Endothelial cell of umbilical vein (primary cell): Measurements from ENCODE around the gene SLC9A3. TPM values are rescaled to one million over a fixed set of nuclear protein-coding genes. Genes with fewer than 3 reads are reported as not detected.

ENCODE experiments used
- BruUV-seq: library from RNA; stranded (reverse); fragments of 400-500 nt; replicated peaks from 2 replicates; lab custom pipeline; 2021; lab: Mats Ljungman, UMichigan
- CTCF ChIA-PET: fragments of 300-600, 350-600 bp; sonication (Branson Sonifier 250); formaldehyde crosslinking; loops from one replicate; lab custom pipeline; 2021; ENCODE audit warnings: antibody characterized with exemption, inconsistent platforms; lab: Charles Lee
- POLR2A ChIA-PET: fragments of 300-600, 350-600 bp; sonication (Branson Sonifier 250); formaldehyde crosslinking; loops from one replicate; lab custom pipeline; 2021; ENCODE audit warnings: antibody characterized with exemption, inconsistent platforms; lab: Charles Lee
- DNase-seq: peaks from one replicate; pipeline ENCODE4 v3.0.0-alpha.2; 2011; ENCODE audit warnings: low read depth, low spot score
- FAIRE-seq: peaks from 2 replicates; lab custom pipeline; 2011; peaks lifted over from hg19 to GRCh38; lab: Jason Lieb, UNC
- H2AFZ ChIP-seq: 2 replicates; pipeline ENCODE4 v1.6.0; 2012; ENCODE audit warnings: low read depth, low read length, control low read depth, inconsistent platforms
- H3K27ac ChIP-seq: 2 replicates; pipeline ENCODE4 v1.5.1; 2011; ENCODE audit warnings: low read depth, mild to moderate bottlenecking, control low read depth, low read length, moderate library complexity; ENCODE audit not compliant: insufficient read depth
- H3K27me3 ChIP-seq, 2 experiments: 2 replicates each; pipeline versions ENCODE4 v1.6.0 to v1.6.1; 2011; ENCODE audit warnings: low read length in 2 of 2, mixed read lengths in 1 of 2; ENCODE audit not compliant: control insufficient read depth in 2 of 2, insufficient read depth in 2 of 2
- H3K36me3 ChIP-seq, 2 experiments: 2 replicates in 1 of 2; 3 replicates in 1 of 2; pipeline ENCODE4 v1.5.1; 2011; ENCODE audit warnings: low read length in 2 of 2, mild to moderate bottlenecking in 1 of 2, moderate library complexity in 1 of 2; ENCODE audit not compliant: control insufficient read depth in 2 of 2, insufficient read depth in 2 of 2; ENCODE audit errors: extremely low read depth in 1 of 2
- H3K4me1 ChIP-seq: 3 replicates; pipeline ENCODE4 v1.5.1; 2011; ENCODE audit warnings: mild to moderate bottlenecking, low read length; ENCODE audit not compliant: control insufficient read depth, insufficient read depth; ENCODE audit errors: extremely low read depth
- H3K4me2 ChIP-seq: 2 replicates; pipeline ENCODE4 v1.6.1; 2011; ENCODE audit warnings: low read length, control low read depth, mixed read lengths; ENCODE audit not compliant: insufficient read depth
- H3K4me3 ChIP-seq, 3 experiments: fragments of 200-600 bp in 1 of 3; sonication (generic), shearing (Covaris generic) in 1 of 3; replicated peaks in 1 of 3; 2 replicates each; pipeline ENCODE4 v1.5.1; 2011 to 2016; ENCODE audit warnings: control low read depth in 3 of 3, low read length in 3 of 3, mild to moderate bottlenecking in 2 of 3, inconsistent platforms in 1 of 3, low read depth in 1 of 3, moderate library complexity in 1 of 3; ENCODE audit not compliant: insufficient read depth in 1 of 3
- H3K79me2 ChIP-seq: 2 replicates; pipeline ENCODE4 v1.6.0; 2012; ENCODE audit warnings: low read length, inconsistent platforms; ENCODE audit not compliant: control insufficient read depth, insufficient read depth
- H3K9ac ChIP-seq: replicated peaks from 2 replicates; pipeline ENCODE3; 2011; ENCODE audit warnings: low read length, control low read depth; ENCODE audit not compliant: insufficient read depth; ENCODE audit errors: extremely low read depth
- H3K9me1 ChIP-seq: replicated peaks from 3 replicates; pipeline ENCODE4 v1.6.0; 2011; ENCODE audit warnings: mild to moderate bottlenecking, low read length; ENCODE audit not compliant: control insufficient read depth, insufficient read depth; ENCODE audit errors: extremely low read depth
- H3K9me3 ChIP-seq: replicated peaks from 2 replicates; pipeline ENCODE4 v1.5.1; 2012; ENCODE audit warnings: low read length, inconsistent platforms; ENCODE audit not compliant: control insufficient read depth, insufficient read depth
- H4K20me1 ChIP-seq: replicated peaks from 2 replicates; pipeline ENCODE3; 2011; ENCODE audit warnings: mild to moderate bottlenecking, low read length; ENCODE audit not compliant: control insufficient read depth, insufficient read depth; ENCODE audit errors: extremely low read depth
- EZH2 ChIP-seq: IDR thresholded peaks from 2 replicates; pipeline ENCODE4 v1.6.1; 2012; ENCODE audit warnings: borderline replicate concordance, low read depth, mild to moderate bottlenecking, moderate library complexity, low read length, inconsistent platforms; ENCODE audit not compliant: severe bottlenecking
- FOS ChIP-seq: IDR thresholded peaks from 2 replicates; pipeline ENCODE4 v1.6.1; 2011; ENCODE audit warnings: mild to moderate bottlenecking, low read length, moderate library complexity, borderline replicate concordance; ENCODE audit not compliant: insufficient read depth
- GATA2 ChIP-seq: IDR thresholded peaks from 2 replicates; pipeline ENCODE4 v1.7.0; 2011; ENCODE audit warnings: low read depth, mild to moderate bottlenecking, moderate library complexity, mixed read lengths, low read length; ENCODE audit not compliant: insufficient read length, insufficient read depth
- JUN ChIP-seq: IDR thresholded peaks from 2 replicates; pipeline ENCODE4 v1.6.1; 2011; ENCODE audit warnings: borderline replicate concordance, low read depth; ENCODE audit not compliant: insufficient read length, insufficient read depth
- MYC ChIP-seq: IDR thresholded peaks from one replicate; pipeline ENCODE4 v1.6.1; 2011; ENCODE audit warnings: mild to moderate bottlenecking, low read depth, low read length
- POLR2A ChIP-seq: IDR thresholded peaks from 2 replicates; pipeline ENCODE4 v1.6.1; 2012; ENCODE audit warnings: low read depth, mild to moderate bottlenecking, control low read depth, low read length
- POLR2AphosphoS5 ChIP-seq: IDR thresholded peaks from 2 replicates; pipeline ENCODE4 v1.6.1; 2012; ENCODE audit warnings: low read depth, mild to moderate bottlenecking, control low read depth, low read length, moderate library complexity; ENCODE audit not compliant: insufficient read depth
- dilution Hi-C: fragments of 300-500 bp; cut with MboI; formaldehyde crosslinking; loops from one replicate; pipeline ENCODE4 v1.15.0; 2019; ENCODE audit warnings: low sequenced_read_pairs; ENCODE audit not compliant: extremely low pct_ligation_motif_present
- intact Hi-C: fragments of 100-400 bp; cut with micrococcal nuclease; formaldehyde crosslinking; loops from one replicate; pipeline ENCODE4 v1.10.0; 2022
- polyA plus RNA-seq, 4 experiments: library from polyadenylated mRNA; depleted of rRNA in 3 of 4; stranded (reverse) in 3 of 4; unstranded in 1 of 4; fragments of >200 nt; gene quantifications; 2 replicates each; pipeline versions ENCODE4 v1.2.1 to v1.2.3, GENCODE V29; 2011 to 2012; ENCODE audit warnings: missing spikeins in 1 of 4
- total RNA-seq: library from RNA; stranded (reverse); gene quantifications from 2 replicates; pipeline ENCODE4 v1.2.3, GENCODE V29; 2021
- TF ChIP-seq, protein P1 (sequence below): IDR thresholded peaks from 2 replicates; pipeline ENCODE4 v1.6.1; 2011; ENCODE audit not compliant: insufficient read depth, insufficient read length
- TF ChIP-seq, protein P2 (sequence below), 2 donors: IDR thresholded peaks; 1 replicate in 1 of 2; 2 replicates in 1 of 2; pipeline ENCODE4 v1.5.1; 2011; ENCODE audit warnings: low read length in 2 of 2, mild to moderate bottlenecking in 2 of 2, moderate library complexity in 2 of 2, control low read depth in 1 of 2, inconsistent platforms in 1 of 2, low read depth in 1 of 2; ENCODE audit not compliant: insufficient read depth in 1 of 2; ENCODE audit errors: extremely low read depth in 1 of 2

SLC9A3 gene
- total and polyA plus RNA-seq, 2 donors (not counting 3 experiments of a cell fraction or from before 2014, with no cell fraction given) = 0.79 to 0.82 TPM

DNA sequence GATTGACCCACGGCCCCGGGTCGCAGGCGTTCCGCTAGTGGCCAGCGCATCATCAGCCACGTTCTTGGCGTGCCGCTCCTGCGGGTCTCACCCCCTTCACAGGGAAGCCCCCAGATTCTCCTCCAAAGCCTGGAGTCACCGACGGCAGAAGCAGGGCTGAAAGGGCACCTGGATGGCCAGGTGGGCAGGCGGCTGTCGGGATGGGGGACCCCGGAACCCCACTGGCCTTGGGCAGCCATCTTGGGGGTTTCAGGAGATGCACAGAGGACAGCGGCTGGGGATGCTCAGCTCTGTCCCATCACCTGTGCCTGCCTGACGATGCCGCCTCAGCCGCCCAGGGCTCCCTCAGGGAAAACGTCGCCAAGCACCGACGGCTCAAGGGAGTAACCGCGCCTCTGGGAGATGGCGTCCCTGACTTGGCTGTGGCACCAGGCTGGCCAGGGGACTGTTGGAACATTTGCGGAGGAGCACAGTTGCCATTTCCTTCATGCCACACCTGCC lies 14.1 kb upstream of the SLC9A3 start:
- DNase-seq = no peak
- no peaks in the 10 kb centered on the region for H3K36me3 ChIP-seq
- H3K79me2 ChIP-seq = no peaks in the 10 kb centered on the region
- FAIRE-seq = no peak
- no peak overlapping the region for H3K27ac ChIP-seq
- BruUV-seq = no TSS peak
- H2AFZ ChIP-seq = no peak overlapping the region
- POLR2A ChIA-PET = no interaction called here
- H3K9me3 ChIP-seq = no peaks in the 10 kb centered on the region
- no peak overlapping the region for H3K4me3 ChIP-seq
- H3K27me3 ChIP-seq = no peaks in the 10 kb centered on the region
- TF ChIP-seq GATA2 = no peak
- TF ChIP-seq MYC = no peak
- TF ChIP-seq JUN = no peak
- TF ChIP-seq POLR2AphosphoS5 = no peak
- TF ChIP-seq, protein P1, sequence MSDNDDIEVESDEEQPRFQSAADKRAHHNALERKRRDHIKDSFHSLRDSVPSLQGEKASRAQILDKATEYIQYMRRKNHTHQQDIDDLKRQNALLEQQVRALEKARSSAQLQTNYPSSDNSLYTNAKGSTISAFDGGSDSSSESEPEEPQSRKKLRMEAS = no peak
- TF ChIP-seq FOS = no peak
- TF ChIP-seq, protein P2, sequence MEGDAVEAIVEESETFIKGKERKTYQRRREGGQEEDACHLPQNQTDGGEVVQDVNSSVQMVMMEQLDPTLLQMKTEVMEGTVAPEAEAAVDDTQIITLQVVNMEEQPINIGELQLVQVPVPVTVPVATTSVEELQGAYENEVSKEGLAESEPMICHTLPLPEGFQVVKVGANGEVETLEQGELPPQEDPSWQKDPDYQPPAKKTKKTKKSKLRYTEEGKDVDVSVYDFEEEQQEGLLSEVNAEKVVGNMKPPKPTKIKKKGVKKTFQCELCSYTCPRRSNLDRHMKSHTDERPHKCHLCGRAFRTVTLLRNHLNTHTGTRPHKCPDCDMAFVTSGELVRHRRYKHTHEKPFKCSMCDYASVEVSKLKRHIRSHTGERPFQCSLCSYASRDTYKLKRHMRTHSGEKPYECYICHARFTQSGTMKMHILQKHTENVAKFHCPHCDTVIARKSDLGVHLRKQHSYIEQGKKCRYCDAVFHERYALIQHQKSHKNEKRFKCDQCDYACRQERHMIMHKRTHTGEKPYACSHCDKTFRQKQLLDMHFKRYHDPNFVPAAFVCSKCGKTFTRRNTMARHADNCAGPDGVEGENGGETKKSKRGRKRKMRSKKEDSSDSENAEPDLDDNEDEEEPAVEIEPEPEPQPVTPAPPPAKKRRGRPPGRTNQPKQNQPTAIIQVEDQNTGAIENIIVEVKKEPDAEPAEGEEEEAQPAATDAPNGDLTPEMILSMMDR (IDR thresholded peaks at IDR 0.05; ENCODE audit: extremely low read depth in 1 of 2, insufficient read depth in 1 of 2, low read depth in 1 of 2, low read length in 2 of 2) = no peak
- TF ChIP-seq EZH2 = no peak
- TF ChIP-seq POLR2A = no peak
- H4K20me1 ChIP-seq = no peaks in the 10 kb centered on the region
- H3K4me2 ChIP-seq = no peak overlapping the region
- dilution Hi-C loops (no loop called here), intact Hi-C loops (no loop called here)
- H3K4me1 ChIP-seq = no peaks in the 10 kb centered on the region
- no peaks in the 10 kb centered on the region for H3K9me1 ChIP-seq
- CTCF ChIA-PET = no interaction called here
- no peak overlapping the region for H3K9ac ChIP-seq
